ENCODE measurements around the gene VWCE. TPM values are rescaled to one million over a fixed set of nuclear protein-coding genes. Genes with fewer than 3 reads are reported as not detected.

Gene VWCE
- total RNA-seq, 1 experiment from 2014 or later: 20.6 TPM

- H3K79me2 ChIP-seq (ENCODE audit: insufficient read depth, low read length): no peaks in the 10 kb centered on the region
- H3K9me3 ChIP-seq (ENCODE audit: control insufficient read depth, low read depth, low read length): no peaks in the 10 kb centered on the region
- Mint-ChIP-seq H3K4me3 (no peak overlapping the region), H3K27me3 (ENCODE audit: low read depth) (peaks cover 15% of the 10 kb centered on the region), H3K36me3 (ENCODE audit: insufficient read depth in 1 of 3, low read depth in 3 of 3) (peaks cover 2 to 57% (median 21%) of the 10 kb centered on the region in 3 experiments; a peak in 6 of 7 replicates), H3K4me1 (peaks cover 1 to 4% of the 10 kb centered on the region in 2 experiments; a peak in 1 of 4 replicates), H3K27ac (no peak overlapping the region; a peak in 3 of 7 replicates), H3K9me3 (no peaks in the 10 kb centered on the region; a peak in 1 of 5 replicates)
- H3K23ac ChIP-seq (ENCODE audit: insufficient read length, low read depth, low read length): no peak overlapping the region
- no peak overlapping the region for H2BK120ac ChIP-seq (ENCODE audit: low read depth, low read length, poor library complexity, severe bottlenecking)
- H4K5ac ChIP-seq (ENCODE audit: insufficient read length, low read depth, low read length): no peak overlapping the region
- no peak overlapping the region for H2AK5ac ChIP-seq (ENCODE audit: insufficient read length, low read length)
- H3K18ac ChIP-seq (ENCODE audit: insufficient read length, low read depth, low read length): no peak overlapping the region
- no peak overlapping the region for H2AFZ ChIP-seq (ENCODE audit: low read length)
- no peaks in the 10 kb centered on the region for H3K23me2 ChIP-seq (ENCODE audit: insufficient read length, low read depth, low read length, poor library complexity, severe bottlenecking)
- no peak overlapping the region for H3K56ac ChIP-seq (ENCODE audit: insufficient read length, low read depth, low read length)
- H3K79me1 ChIP-seq (ENCODE audit: insufficient read depth, low read depth, low read length, poor library complexity, severe bottlenecking): no peaks in the 10 kb centered on the region
- no peak overlapping the region for H4K8ac ChIP-seq (replicated peaks; ENCODE audit: insufficient read length, low read depth, low read length)
- H3T11ph ChIP-seq (ENCODE audit: low read length): no peak overlapping the region
- no peaks in the 10 kb centered on the region for H4K20me1 ChIP-seq (ENCODE audit: control insufficient read depth, insufficient read depth, insufficient read length)
- no peak for DNase-seq
- H2BK12ac ChIP-seq (ENCODE audit: insufficient read length, low read depth, low read length): no peak overlapping the region
- no peak overlapping the region for H3K27ac ChIP-seq (ENCODE audit: insufficient read length, low read depth, low read length)
- no peak overlapping the region for H3K14ac ChIP-seq (ENCODE audit: insufficient read depth, low read length)
- no peaks in the 10 kb centered on the region for H3K27me3 ChIP-seq (ENCODE audit: insufficient read depth, low read length)
- WGBS (ENCODE audit: extremely low coverage, insufficient read length, low lambda C conversion rate): no CpG with 5 or more reads among the region's 14 CpGs
- no peak for TF ChIP-seq CTCF (conservative IDR thresholded peaks at IDR 0.05)
- H3K9ac ChIP-seq (ENCODE audit: extremely low read depth, insufficient read length, low read length): no peak overlapping the region
- no peak overlapping the region for H2BK5ac ChIP-seq (ENCODE audit: insufficient read length, low read length)
- no peak overlapping the region for H4K91ac ChIP-seq (ENCODE audit: insufficient read length, low read depth, low read length)
- no peak overlapping the region for H3K4me2 ChIP-seq (ENCODE audit: insufficient read depth, insufficient read length, low read length)
- H2BK20ac ChIP-seq (ENCODE audit: low read depth, low read length, poor library complexity, severe bottlenecking): no peak overlapping the region
- no peaks in the 10 kb centered on the region for H3K4me1 ChIP-seq (ENCODE audit: insufficient read depth, low read length)
- no peak overlapping the region for H2BK15ac ChIP-seq (ENCODE audit: low read depth, low read length)
- no peak overlapping the region for H3K4ac ChIP-seq (ENCODE audit: low read depth, low read length)
Measured at GRCh38 chr11:61287338-61287977, 7.7 kb downstream of the VWCE start.

Measured in H9 (cell line).